ENCODE results near the gene DDAH1.
"Not testable (repeated sequence)": the region's sequence is repeated elsewhere in the genome, so short reads cannot be mapped to it uniquely, and the experiment has no call there.

DDAH1 gene

GRCh38 chr1:85470130-85470529 lies 5.2 kb upstream of the DDAH1 start:
- not testable (repeated sequence) for DNase-seq (ENCODE audit: low read depth in 3 of 3)

- DNase-seq (ENCODE audit: low read depth in 3 of 3): no peak
Observed at GRCh38 chr1:85467929-85468540, 3.1 kb upstream of the DDAH1 start.

- DNase-seq (ENCODE audit: low read depth in 3 of 3): no peak
Observed at GRCh38 chr1:85467036-85467435, 2.1 kb upstream of the DDAH1 start.

- no peak for DNase-seq (ENCODE audit: low read depth in 3 of 3)
Observed at GRCh38 chr1:85465786-85466134, 801 bp upstream of the DDAH1 start.

- peak in 2 of 3 experiments; percentile 2 to 5 for DNase-seq (ENCODE audit: low read depth in 3 of 3)
Observed at GRCh38 chr1:85464497-85465098, 361 bp downstream of the DDAH1 start.

- peak in 1 of 3 experiments; percentile 0 for DNase-seq (ENCODE audit: low read depth in 3 of 3)
Observed at GRCh38 chr1:85463731-85464496, 1.0 kb downstream of the DDAH1 start.

GRCh38 chr1:85462931-85463649 lies 1.9 kb downstream of the DDAH1 start:
- no peak for DNase-seq (ENCODE audit: low read depth in 3 of 3)

- DNase-seq (ENCODE audit: low read depth in 3 of 3): no peak
Observed at GRCh38 chr1:85461216-85461918, 3.6 kb downstream of the DDAH1 start.

GRCh38 chr1:85460555-85461088 lies 4.3 kb downstream of the DDAH1 start:
- no peak for DNase-seq (ENCODE audit: low read depth in 3 of 3)

- no peak for DNase-seq (ENCODE audit: low read depth in 3 of 3)
Observed at GRCh38 chr1:85459290-85459689, 5.7 kb downstream of the DDAH1 start.

GRCh38 chr1:85454214-85454613 lies 10.7 kb downstream of the DDAH1 start:
- DNase-seq (ENCODE audit: low read depth in 3 of 3): no peak

GRCh38 chr1:85453640-85454194 lies 11.2 kb downstream of the DDAH1 start:
- no peak for DNase-seq (ENCODE audit: low read depth in 3 of 3)

GRCh38 chr1:85452948-85453347 lies 12.0 kb downstream of the DDAH1 start:
- no peak for DNase-seq (ENCODE audit: low read depth in 3 of 3)

GRCh38 chr1:85451236-85451830 lies 13.6 kb downstream of the DDAH1 start:
- no peak for DNase-seq (ENCODE audit: low read depth in 3 of 3)

- no peak for DNase-seq (ENCODE audit: low read depth in 3 of 3)
Observed at GRCh38 chr1:85450832-85451231, 14.1 kb downstream of the DDAH1 start.

- DNase-seq (ENCODE audit: low read depth in 3 of 3): no peak
Observed at GRCh38 chr1:85449356-85449755, 15.6 kb downstream of the DDAH1 start.

- DNase-seq (ENCODE audit: low read depth in 3 of 3): no peak
Observed at GRCh38 chr1:85448358-85448757, 16.6 kb downstream of the DDAH1 start.

GRCh38 chr1:85447006-85447943 lies 17.7 kb downstream of the DDAH1 start:
- no peak for DNase-seq (ENCODE audit: low read depth in 3 of 3)

GRCh38 chr1:85445906-85446305 lies 19.1 kb downstream of the DDAH1 start:
- DNase-seq (ENCODE audit: low read depth in 3 of 3): no peak

GRCh38 chr1:85444381-85444780 lies 20.6 kb downstream of the DDAH1 start:
- no peak for DNase-seq (ENCODE audit: low read depth in 3 of 3)

Measured in stimulated activated CD4-positive, alpha-beta T cell treated with anti-CD3 and anti-CD28 coated beads, TNF-alpha, amount 100 ng/mL, for 4 hours (primary cell).